Fibroblast of pulmonary artery (primary cell): ENCODE results near the gene PMEL.

Source experiments
- DNase-seq: peaks from one replicate; pipeline ENCODE4 v3.0.0-alpha.2; 2010; ENCODE audit warnings: low read depth
- H3K4me3 ChIP-seq: replicated peaks from 2 replicates; pipeline ENCODE4 v1.5.1; 2011; ENCODE audit warnings: low read depth, mild to moderate bottlenecking, control low read depth, low read length, moderate library complexity
- TF ChIP-seq, protein P1 (sequence below): IDR thresholded peaks from 2 replicates; pipeline ENCODE4 v1.5.1; 2011; ENCODE audit warnings: mild to moderate bottlenecking, control low read depth, low read length, inconsistent platforms; ENCODE audit errors: missing control alignments

Gene PMEL

DNA sequence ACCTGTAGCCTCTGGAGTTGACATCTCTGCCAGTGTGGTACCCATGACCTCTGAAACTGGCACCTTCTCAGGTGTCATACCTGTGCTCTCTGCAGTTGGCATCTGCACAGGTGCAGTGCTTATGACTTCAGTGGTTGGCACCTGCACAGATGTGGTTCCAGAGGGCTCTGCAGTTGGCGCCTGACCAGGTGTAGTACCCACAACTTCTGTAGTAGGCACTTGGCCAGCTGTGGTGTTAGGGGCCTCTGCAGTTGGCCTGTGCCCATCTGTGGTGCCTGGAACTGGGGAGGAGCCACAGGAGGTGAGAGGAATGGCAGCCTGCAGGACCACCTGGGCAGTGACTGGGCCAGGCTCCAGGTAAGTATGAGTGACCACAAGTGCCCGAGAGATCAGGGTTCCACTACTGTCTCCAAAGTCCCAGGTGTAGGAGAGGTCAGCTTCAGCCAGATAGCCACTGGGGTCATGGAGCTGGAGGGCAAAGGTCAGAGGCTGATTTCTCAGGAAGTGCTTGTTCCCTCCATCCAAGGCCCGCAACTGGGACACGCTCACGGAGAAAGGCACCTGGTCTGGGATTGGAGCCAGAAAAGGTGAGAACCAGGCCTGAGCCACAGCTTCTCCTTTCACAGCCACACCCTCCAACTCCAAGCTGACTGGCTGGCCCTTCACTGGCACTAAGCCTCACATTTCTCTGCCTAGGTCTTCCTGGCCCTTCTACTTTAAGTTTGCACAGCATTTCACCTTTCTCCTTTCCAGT lies 8.6 kb downstream of the PMEL start:
- TF ChIP-seq, protein P1, sequence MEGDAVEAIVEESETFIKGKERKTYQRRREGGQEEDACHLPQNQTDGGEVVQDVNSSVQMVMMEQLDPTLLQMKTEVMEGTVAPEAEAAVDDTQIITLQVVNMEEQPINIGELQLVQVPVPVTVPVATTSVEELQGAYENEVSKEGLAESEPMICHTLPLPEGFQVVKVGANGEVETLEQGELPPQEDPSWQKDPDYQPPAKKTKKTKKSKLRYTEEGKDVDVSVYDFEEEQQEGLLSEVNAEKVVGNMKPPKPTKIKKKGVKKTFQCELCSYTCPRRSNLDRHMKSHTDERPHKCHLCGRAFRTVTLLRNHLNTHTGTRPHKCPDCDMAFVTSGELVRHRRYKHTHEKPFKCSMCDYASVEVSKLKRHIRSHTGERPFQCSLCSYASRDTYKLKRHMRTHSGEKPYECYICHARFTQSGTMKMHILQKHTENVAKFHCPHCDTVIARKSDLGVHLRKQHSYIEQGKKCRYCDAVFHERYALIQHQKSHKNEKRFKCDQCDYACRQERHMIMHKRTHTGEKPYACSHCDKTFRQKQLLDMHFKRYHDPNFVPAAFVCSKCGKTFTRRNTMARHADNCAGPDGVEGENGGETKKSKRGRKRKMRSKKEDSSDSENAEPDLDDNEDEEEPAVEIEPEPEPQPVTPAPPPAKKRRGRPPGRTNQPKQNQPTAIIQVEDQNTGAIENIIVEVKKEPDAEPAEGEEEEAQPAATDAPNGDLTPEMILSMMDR = no peak
- H3K4me3 ChIP-seq = no peak overlapping the region
- no peak for DNase-seq

DNA sequence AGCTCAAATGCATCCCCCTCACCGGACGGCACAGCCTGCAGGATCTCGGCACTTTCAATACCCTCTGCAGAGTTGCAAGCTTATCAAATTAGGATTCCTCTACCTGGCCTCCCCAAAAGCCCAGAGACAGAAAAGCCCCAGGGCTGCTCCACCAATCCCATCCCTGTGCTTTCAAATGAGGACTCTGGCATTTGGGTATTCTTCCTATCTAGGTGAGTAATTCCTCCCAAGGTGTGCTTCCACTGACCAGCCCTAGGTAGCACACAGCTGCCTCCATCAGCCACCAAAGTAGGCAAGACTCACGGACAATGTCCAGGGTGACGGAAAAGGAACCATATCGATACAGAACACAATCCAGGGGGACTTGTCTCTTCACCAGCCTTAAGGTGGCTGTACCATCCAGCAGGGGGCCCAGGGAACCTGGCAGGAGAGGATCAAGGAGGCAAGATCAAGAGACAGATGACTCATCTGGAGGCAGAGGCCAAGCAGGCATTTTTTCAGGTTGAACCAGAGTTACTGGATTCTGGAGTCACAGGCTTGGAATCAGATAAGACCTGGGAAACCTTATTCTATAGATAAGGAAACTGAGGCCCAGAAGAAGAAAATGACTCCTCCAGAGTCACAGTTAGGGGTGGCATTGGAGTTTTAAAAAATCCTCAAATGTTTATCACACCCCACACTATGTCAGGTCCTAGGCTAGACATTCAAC lies 9.9 kb downstream of the PMEL start:
- H3K4me3 ChIP-seq = no peak overlapping the region
- DNase-seq = peak; percentile 51
- TF ChIP-seq, protein P1 = peak; percentile 35

DNA sequence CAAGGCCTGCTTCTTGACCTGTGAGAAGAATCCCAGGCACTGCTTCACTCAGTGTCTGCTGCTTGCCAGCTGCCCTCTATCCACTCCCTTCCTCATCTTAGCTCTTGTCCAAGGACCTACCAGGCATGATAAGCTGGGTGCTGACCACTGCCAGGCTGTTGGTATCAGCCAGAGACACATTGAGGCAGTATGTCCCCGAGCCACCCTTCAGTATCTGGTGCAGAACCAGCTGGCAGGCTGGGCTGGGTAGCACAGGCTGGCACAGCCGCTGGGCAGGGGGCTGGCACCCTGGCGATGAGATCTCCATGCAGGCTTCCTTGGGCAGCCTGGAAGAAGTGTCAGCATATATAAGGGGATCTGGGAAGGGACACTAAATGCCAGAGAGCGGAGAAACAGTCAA lies 10.5 kb downstream of the PMEL start:
- no peak overlapping the region for H3K4me3 ChIP-seq
- no peak for DNase-seq
- TF ChIP-seq, protein P1 = no peak

DNA sequence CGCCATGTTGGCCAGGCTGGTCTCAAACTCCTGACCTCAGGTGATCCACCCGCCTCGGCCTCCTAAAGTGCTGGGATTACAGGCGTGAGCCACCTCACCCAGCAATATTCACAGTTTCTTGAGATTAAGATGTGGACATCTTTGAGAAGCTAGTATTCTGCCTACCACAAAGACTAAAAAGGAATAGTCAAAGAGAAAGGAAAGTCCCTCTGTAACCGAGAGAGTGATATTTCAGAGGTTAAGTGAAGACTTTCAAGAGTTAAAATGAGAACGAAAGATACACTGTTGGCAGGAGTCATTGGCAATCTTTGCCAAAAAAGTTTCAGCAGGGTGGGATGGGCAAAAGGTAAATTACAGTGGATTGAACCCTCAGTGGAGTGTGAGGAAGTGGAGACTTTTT lies 19.3 kb downstream of the PMEL start:
- no peak for DNase-seq
- TF ChIP-seq, protein P1 = no peak
- H3K4me3 ChIP-seq = no peak overlapping the region

DNA sequence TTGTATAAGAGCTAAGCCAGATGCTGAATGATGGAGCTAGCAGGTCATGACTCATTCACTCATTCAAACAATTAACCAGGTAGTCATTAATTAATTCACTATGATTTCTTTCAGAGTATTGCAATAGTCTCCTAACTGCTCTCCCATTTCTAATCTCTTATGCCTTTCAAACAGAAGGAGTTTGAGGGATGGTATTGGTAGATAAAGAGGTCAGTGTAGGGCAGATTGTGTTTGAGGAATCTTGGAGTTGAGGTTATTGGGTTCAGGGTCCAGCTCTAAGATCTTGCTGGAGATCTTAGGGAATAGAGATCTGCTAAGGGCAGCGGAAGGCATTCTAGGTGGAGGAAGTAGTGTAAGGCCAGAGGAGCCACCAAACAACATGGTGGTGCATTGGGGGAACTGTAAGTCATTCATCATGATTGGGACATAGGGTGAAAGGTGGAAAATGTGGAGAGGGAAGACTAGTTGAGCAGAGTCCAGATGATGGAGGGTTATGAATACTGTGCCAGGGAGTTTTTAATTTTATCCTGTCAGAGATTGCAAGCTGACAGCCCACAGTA lies 23.2 kb downstream of the PMEL start:
- H3K4me3 ChIP-seq = no peak overlapping the region
- DNase-seq = no peak
- TF ChIP-seq, protein P1 = no peak

DNA sequence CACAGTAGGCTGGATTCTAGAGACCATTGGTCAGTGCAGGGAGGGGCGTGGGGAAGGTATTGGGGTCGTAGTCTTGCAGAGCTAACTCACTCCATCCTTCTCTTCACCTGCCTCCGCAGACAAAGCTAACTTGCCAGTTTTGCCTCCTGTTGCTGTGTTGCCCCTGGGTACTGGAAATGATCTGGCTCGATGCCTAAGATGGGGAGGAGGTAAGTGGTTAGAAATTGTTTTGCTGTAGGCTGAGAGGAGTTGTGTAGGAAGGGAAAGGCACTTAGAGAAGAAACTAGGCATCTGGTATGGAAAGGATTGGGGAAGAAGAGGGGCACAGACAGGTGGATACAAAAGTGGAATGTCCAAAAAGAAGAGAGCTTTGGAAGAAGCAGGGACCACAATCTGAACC lies 23.8 kb downstream of the PMEL start:
- TF ChIP-seq, protein P1 = no peak
- DNase-seq = no peak

More for the DNA sequence above, 23.8 kb downstream of the PMEL start:
- H3K4me3 ChIP-seq = no peak overlapping the region
